IPS-18c (cell line): ENCODE measurements around the gene ADARB1.

ENCODE experiments used
- H3K4me3 ChIP-seq: 2 replicates; pipeline ENCODE4 v1.7.0; 2013; ENCODE audit warnings: low read depth, mild to moderate bottlenecking, low read length, moderate library complexity; ENCODE audit not compliant: insufficient read depth
- H3K9me3 ChIP-seq: one replicate; pipeline ENCODE4 v1.6.1; 2013; ENCODE audit warnings: mild to moderate bottlenecking, low read length, moderate library complexity; ENCODE audit not compliant: control insufficient read depth, insufficient read depth

Gene ADARB1

DNA sequence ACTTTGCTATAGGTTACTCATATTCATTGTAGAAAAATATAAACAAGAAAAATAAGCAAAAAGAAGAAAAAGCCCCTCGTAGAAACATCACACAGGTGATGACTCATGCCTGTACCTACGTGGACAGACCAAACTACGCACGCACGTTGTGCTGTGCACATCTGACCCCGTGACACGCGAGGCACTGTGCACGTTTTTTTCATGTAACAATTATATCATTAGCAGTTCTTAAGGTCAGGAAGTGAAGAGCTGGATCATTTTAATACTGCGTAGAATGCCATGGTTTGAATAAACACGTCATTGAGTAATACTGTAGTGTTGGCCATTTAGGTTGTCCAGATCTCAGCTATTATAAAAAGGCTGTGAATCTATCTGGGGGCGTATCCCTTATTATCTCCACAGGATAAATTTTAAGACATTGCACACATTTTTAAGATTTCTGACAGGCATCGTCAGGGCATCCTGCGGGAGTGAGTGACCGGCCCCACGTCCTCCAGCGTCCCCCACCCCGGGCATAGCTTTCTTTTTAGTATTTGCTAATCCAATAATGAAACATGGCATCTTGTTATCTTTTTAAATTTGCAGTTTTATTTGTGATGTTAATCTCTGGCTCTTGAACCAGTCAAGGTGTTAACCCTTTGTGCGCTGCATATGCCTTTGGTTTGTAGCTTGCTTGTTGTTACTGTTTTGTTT is 23.4 kb upstream of the ADARB1 start:
- H3K9me3 ChIP-seq = peaks cover 6% of the 10 kb centered on the region
- no peak overlapping the region for H3K4me3 ChIP-seq

DNA sequence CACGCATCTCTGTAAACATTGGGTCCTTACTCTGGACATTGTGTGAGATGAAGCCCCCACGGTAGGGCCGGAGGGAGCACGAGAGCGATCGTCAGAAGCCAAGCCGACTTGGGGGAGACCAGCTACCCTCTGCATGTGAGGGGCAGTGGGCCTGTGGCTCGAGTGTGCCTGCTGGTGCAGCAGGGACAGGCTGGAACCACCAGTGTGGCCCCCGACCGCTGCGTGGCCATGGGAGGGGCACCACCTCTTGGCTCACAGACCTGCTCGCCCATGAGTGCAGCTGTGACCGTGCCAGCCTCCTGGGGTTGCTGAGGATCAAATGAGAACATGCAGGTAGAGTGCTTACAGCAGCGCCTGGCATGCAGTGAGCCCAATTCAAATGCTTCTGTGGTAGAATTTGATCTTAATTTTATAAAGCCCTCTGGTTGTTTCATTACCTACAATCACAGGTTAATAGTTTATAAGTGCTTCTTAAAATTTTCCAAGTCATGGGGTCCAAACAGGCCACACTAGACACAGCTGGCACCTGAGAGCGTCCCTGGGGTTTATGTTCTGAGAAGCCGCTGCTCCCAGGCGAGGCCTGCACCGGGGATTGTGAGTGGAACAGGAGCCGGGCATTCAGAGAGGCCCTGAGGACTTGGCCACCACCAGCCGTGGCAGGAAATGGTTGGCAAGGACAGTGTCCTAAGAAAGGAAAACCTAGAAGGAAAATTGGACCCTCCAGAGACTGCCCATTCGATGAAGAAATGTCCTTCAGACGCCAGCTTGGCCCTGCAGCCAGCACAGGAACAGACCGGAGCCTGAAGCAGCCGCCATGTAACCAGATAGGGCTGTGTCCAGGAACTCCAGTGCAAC is 22.6 kb upstream of the ADARB1 start:
- no peak overlapping the region for H3K4me3 ChIP-seq
- peaks cover 3% of the 10 kb centered on the region for H3K9me3 ChIP-seq

DNA sequence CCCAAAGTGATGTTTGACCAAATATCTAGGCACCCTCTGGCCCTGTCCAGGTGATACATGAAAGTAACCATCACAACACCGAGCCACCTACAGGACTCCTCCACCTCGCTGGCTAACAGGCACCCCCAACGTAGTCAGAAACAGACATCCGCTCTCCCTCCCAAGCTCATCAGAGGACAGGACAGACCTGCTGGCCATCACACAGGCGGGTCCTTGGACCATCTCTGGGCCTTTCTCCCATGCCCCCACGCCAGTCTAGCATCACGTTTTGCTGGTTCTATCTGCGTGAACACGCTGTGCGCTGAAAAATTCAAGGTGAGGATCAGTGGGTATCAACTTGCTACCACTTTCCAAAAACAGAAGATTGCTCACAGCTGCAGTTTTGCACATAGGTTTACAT is 21.4 kb upstream of the ADARB1 start:
- H3K4me3 ChIP-seq = no peak overlapping the region
- peaks cover 3% of the 10 kb centered on the region for H3K9me3 ChIP-seq

DNA sequence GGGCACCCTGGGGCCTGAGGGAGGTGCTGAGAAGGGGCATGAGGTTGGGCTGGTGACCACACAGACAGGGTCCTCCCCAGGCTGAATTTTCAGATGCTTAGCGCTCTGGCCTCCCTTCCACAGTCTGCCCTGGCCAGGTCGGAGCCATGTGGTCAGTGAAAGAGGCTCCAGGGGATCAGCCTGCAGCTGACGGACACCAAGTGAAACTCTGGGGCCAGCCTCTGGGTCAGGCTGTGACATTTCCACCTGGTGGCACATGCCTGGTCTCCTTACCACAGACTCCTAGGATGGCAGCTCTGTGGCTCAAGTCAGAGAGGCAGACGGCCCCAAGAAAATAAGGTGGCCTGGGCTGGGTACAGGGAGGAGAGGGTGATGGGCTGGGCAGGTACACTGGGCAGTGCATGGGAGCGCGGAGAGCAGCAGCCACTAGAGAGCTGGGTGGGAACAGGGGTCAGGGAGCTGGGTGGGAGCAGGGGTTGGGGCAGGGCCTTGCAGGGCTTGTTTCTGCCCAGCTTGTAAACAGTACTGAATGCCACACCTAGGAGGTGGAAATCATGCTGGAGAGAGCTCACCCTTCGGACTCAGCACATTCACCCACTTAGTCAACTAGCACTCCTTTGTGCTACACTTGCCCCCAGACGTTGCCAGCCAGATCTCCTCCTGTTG is 20.7 kb upstream of the ADARB1 start:
- Histone ChIP-seq H3K9me3 (peaks cover 3% of the 10 kb centered on the region), H3K4me3 (no peak overlapping the region)

DNA sequence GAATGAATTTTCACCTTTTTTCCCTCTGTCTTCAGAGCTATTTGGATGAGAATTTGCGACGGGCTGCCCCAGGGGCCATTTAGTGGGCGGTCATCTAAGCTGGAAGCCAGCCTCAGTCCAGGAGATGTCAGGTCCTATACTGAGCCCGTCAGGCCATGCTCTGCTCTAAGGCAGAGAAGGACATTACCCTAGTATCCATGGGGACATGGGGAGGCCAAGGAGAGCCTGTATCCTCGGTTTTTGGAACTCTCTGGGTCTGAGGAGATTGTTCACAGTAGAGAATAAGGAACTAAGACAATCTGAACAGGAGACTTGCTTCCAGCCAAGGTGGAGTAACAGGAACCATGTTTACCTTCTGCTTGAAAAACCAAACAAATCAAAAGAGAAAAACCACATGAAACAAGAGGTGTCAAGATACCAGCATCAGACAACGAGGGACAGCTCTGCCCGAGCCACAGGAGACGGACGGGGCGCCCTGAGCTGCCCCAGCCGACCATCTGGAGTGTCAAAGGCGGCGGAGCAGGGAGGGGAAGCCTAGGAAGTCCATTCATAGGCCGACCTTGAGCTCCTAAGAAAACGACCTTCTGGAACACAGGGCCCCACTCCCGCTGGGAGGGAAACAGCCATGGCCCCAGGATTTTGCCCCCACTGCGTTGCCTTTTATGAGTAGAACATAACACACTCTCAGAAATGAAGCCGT is 20.0 kb upstream of the ADARB1 start:
- Histone ChIP-seq H3K9me3 (peaks cover 3% of the 10 kb centered on the region), H3K4me3 (no peak overlapping the region)

DNA sequence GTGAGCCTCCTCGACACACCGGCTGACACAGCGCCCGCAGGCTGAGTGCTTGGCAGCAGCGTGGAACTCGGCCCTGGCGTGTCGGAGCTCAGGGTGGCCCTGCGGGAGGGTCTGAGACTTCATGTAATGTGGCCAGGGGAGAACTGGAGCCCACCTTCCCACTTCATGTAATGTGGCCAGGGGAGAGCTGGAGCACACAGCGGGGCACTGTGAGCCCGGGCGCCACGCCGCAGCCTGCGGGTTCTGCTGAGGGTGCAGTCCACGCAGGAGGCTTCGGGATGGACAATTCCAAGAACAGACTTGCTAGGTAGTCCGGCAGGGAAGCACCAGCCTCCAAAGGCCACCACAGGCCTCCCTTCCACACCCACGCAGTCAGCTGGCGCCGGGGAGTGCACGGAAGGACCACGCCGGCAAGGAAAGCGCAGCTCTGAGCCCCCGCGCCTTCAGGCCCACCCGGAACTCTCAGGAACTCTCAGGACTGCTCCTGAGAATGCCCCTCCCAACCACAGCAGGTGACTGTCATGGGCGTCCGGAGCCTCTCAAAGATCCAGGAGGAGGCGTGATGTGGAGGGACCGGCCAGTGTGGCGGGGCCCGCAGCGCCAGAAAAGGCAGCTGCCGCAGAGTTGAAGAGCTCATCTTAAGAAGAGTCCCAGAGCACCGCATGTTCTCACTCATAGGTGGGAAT is 19.3 kb upstream of the ADARB1 start:
- Histone ChIP-seq H3K4me3 (no peak overlapping the region), H3K9me3 (no peaks in the 10 kb centered on the region)

DNA sequence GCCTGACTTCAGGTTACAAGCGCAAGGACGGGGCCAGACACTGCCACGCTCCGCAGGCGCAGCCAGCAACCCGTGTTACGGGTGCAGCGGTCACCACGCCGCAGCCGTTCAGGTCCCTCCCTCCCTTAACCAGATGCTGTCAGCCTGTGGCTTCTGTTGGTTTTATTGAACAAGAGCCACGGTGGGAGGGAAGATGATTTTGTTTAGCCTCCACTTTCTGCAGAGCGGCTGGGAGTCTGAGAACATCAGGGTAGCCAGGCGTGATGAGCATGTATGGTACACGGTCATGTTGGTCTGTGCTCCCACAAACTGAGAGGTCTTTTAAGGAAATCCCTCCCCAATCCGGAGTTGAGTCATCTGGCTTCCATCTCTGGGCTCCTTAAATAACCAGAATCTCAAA is 18.5 kb upstream of the ADARB1 start:
- H3K4me3 ChIP-seq = no peak overlapping the region

DNA sequence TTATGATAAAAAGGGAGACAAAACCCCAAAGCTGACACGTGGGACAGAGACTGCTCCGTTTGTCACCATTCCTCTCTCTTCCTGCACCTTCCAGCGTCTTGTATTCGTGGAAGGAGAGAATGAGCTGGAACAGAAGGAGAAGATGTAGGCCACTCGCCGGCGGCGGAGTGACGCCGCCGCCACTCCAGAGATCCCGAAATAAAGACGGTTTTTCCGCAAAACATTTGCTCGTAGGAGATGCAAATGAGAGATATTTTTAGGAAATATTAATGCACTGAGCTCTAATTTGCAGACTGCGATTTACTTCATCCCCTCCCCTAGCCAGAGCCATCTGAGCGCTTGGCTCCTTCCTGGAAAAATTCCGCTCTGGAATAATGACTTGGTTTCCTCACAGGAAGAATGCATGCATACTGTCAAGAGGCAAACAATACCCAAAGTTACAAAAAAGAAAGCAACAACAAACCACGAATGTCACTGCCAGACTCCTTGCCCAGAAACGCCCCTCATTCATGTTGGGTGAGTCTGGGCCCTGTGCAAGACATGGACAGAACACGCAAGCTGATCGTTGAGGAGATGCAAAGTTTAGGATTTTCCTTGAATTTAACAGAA is 18.0 kb upstream of the ADARB1 start:
- no peak overlapping the region; the same call in 1 of the 2 replicates for H3K4me3 ChIP-seq
- no peaks in the 10 kb centered on the region for H3K9me3 ChIP-seq

More for the DNA sequence above, 18.5 kb upstream of the ADARB1 start:
- H3K9me3 ChIP-seq = no peaks in the 10 kb centered on the region

DNA sequence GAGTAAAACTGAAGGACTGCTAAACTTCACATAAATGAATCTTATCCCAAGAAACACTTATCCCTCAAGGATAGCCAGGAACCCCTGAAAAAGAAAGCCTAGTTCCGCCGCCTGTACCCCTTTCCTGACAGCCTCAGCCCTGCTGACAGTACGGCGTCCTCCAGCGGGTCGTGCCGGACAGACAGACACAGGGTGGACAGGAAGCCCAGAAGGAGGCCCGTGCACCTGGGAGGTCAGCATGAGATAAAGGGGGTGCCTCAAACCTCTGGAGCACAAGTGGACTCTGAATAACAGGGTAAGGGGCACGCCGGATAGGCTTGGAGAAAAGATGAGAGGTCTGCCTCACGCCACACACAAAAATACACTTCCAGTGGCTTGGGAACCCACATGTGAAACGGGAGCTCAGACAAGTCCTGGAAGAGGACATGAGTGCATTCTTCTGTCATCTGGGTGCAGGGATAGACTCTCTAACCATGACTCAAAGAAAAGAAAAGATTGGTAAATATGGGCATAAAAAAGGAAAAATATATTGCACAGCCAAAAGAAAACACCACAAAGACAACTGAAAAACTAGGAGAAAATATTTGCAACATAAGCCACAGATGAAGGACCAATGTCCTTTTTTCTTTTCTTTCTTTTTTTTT is 17.3 kb upstream of the ADARB1 start:
- Histone ChIP-seq H3K4me3 (no peak overlapping the region), H3K9me3 (no peaks in the 10 kb centered on the region)

DNA sequence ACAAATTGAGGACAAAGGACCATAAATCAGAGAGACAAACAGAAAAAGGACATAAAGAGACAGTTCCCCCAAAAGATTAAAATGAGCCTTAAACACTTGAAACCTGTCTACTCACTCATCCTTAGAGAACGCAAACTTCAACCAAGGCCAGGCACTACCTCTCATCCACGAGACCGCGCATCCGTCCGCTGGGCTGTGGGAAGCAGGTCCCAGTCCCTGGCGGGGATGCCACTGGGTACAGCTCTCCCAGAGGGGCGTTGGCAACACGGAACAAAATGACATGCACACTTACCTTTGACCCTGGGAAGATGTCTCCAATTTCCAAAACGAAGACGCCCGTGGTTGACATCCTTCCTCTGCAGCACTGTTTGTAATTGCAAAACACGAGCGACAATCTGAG is 16.5 kb upstream of the ADARB1 start:
- no peak overlapping the region for H3K4me3 ChIP-seq
- no peaks in the 10 kb centered on the region for H3K9me3 ChIP-seq

DNA sequence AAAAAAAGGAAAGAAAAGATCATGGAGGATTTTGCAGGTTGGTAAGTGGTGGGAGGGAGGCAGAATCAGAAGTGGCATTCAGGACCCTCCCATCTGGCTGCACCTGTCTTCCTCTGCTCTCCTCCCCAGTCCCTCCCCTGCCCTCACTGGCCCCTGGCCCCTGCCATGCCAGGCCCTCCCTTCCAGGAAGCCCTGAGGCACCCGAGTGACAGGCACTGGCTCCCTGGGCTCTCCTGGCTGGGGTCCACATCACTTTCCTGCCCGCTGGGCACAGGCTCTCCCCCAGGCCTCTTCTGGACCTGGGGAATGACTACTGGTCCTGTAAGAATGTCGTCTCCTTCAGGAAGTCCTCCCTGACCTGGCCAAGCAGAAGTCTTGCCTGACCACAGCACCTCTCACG is 15.3 kb upstream of the ADARB1 start:
- Histone ChIP-seq H3K9me3 (no peaks in the 10 kb centered on the region), H3K4me3 (no peak overlapping the region)

DNA sequence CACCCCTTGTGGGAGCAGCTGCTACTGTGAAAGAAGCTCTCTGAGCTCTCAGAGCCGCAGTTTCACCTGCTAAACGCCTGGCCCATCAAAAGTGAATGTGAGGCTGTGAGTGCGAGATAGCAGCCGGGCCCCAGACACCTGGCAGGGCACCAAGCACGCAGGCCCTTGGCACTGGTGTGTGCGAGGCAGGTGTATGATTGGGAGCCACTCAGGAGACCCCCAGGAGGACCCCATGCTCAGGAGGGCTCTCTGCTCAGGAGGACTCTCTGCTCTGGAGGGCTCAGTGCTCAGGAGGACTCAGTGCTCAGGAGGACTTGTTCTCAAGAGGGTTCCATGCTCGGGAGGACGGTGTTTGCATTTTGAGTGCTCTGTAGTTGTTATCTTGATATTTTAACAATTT is 14.3 kb upstream of the ADARB1 start:
- H3K4me3 ChIP-seq = no peak overlapping the region
- no peaks in the 10 kb centered on the region for H3K9me3 ChIP-seq

DNA sequence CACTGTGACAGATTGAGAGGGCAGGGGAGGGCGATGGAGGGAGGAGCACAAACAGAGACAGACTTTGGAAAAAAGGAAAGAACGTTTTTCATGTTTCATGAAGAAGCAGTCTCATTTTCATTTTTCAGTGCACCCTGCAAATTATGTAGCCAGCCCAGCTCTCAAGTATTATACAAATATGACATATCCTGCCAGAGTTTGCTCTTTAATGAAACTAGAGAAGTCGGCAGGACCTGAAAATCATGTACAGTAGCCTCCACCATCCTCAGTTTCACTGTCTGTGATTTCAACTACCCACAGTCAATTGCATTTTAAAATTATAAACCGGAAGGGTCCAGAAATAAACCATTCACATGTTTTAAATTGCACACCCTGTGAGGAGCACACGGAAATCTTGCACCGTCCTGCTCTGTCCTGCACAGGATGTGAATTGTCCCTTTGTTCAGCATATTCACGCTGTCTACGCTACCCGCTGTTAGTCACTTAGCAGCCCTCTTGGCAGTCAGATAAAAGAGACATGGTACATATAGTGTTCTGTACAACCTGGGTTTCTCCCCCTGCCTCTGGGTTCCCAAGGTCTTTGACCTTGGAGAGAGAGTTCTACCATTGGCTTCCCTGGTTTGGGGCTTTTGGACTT is 13.6 kb upstream of the ADARB1 start:
- H3K9me3 ChIP-seq = no peaks in the 10 kb centered on the region
- no peak overlapping the region for H3K4me3 ChIP-seq

DNA sequence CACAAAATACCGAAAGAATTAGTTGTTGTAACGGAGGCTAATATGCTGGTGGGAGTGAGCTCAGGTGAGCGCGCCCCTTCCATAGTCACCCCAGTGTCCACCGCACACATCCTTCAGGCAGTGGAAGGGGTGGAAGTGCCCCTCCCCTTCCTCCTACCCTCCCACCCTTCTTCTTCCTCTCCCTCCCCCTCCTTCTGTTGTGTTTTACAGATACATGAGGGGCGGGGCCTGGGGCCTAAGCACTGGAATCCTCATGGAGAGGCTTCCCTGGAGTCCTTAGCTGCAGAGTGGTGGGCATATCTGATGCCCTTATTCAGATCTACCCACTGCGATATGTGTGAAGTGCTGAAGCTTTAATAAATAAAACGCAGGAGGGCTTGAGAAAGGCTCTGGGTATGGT is 10.3 kb upstream of the ADARB1 start:
- Histone ChIP-seq H3K4me3 (no peak overlapping the region; the same call in 1 of the 2 replicates), H3K9me3 (no peaks in the 10 kb centered on the region)

DNA sequence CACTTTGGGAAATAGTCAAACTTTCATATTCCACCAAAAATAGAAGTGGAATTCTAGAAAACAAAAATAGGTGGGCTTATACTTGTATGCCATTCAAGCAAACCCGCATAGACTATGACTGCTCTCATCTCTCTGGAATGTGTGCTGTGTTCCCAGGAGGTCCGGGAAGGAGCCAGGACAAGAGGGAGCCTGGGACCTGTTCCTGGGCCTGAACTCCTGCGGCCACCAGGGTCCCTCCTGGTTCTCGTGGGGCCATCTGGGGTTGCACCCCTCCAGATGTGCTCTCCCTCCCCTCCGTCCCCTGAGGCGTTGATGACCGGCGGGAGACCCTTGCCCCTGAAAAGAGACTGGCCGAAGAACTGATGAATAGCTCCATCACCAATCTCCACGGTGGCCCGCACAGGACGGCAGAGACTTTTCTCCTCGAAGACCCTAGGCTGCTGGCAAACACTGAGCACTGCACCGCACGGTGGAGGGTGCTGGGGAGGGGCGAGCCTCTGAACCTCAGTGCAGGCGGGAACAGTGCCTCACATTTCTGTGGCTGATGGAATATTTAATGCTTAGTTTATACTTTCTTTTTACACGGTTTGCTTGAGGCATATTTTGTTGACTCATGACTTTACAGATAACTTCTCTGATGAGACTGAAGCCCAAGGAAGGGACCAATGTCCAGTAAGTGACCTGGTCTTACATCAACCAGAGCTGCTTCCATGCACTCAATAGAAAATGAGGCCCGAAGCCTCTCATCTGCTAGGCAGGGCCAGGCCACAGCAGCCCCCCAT is 9.6 kb upstream of the ADARB1 start:
- Histone ChIP-seq H3K9me3 (no peaks in the 10 kb centered on the region), H3K4me3 (no peak overlapping the region; the same call in 1 of the 2 replicates)
